ENCODE measurements around the gene CYBRD1. TPM values are rescaled to one million over a fixed set of nuclear protein-coding genes. Genes with fewer than 3 reads are reported as not detected.

The CYBRD1 gene
- total RNA-seq, 4 donors from 2014 or later = 72.6 to 951 (median 674) TPM

- DNase-seq = no peak
- H3K27me3 ChIP-seq = no peaks in the 10 kb centered on the region
Measured at GRCh38 chr2:171579481-171579880, 57.2 kb downstream of the CYBRD1 start.

GRCh38 chr2:171583566-171583965 is 61.3 kb downstream of the CYBRD1 start:
- no peak for TF ChIP-seq CTCF (IDR thresholded peaks at IDR 0.05)
- no peak for TF ChIP-seq POLR2A (IDR thresholded peaks at IDR 0.05)
- Histone ChIP-seq H3K4me3 (no peak overlapping the region), H3K36me3 (no peaks in the 10 kb centered on the region), H3K9me3 (no peaks in the 10 kb centered on the region), H3K27ac (no peak overlapping the region), H3K27me3 (no peaks in the 10 kb centered on the region), H3K4me1 (no peaks in the 10 kb centered on the region)
- DNase-seq = no peak

More at GRCh38 chr2:171579481-171579880, 57.2 kb downstream of the CYBRD1 start:
- H3K36me3 ChIP-seq = no peaks in the 10 kb centered on the region
- TF ChIP-seq POLR2A (IDR thresholded peaks at IDR 0.05) (no peak), CTCF (IDR thresholded peaks at IDR 0.05) (no peak)
- H3K9me3 ChIP-seq = no peaks in the 10 kb centered on the region
- H3K4me3 ChIP-seq = no peak overlapping the region
- H3K27ac ChIP-seq = no peak overlapping the region
- no peaks in the 10 kb centered on the region for H3K4me1 ChIP-seq

GRCh38 chr2:171584001-171584400 is 61.7 kb downstream of the CYBRD1 start:
- TF ChIP-seq CTCF (IDR thresholded peaks at IDR 0.05) (no peak), POLR2A (IDR thresholded peaks at IDR 0.05) (no peak)
- no peak overlapping the region for H3K27ac ChIP-seq
- no peak for DNase-seq

DNA sequence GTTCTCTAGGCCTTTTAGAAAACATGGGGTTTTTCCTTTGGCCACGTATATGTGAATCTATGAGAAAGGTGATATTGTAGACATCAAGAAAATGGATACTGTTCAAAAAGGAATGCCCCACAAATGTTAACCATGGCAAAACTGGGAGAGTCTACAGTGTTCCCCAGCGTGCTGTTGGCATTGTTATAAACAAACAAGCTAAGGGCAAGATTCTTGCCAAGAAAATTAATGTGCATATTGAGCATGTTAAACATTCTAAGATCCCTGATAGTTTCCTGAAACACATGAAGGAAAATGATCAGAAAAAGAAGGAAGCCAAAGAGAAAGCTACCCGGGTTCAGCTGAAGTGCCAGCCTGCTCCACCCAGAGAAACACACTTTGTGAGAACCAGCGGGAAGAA is 64.9 kb downstream of the CYBRD1 start:
- H3K27ac ChIP-seq = no peak overlapping the region
- H3K27me3 ChIP-seq = no peaks in the 10 kb centered on the region
- H3K4me3 ChIP-seq = no peak overlapping the region
- DNase-seq = no peak
- peaks cover 0 to 4% (median 0%) of the 10 kb centered on the region in 4 donors for H3K9me3 ChIP-seq
- TF ChIP-seq CTCF (IDR thresholded peaks at IDR 0.05) (no peak), POLR2A (IDR thresholded peaks at IDR 0.05) (no peak)
- no peaks in the 10 kb centered on the region for H3K4me1 ChIP-seq
- H3K36me3 ChIP-seq = no peaks in the 10 kb centered on the region

More at GRCh38 chr2:171584001-171584400, 61.7 kb downstream of the CYBRD1 start:
- Histone ChIP-seq H3K9me3 (no peaks in the 10 kb centered on the region), H3K4me3 (no peak overlapping the region), H3K36me3 (no peaks in the 10 kb centered on the region), H3K4me1 (no peaks in the 10 kb centered on the region), H3K27me3 (no peaks in the 10 kb centered on the region)

- no peak for DNase-seq
- H3K4me1 ChIP-seq = no peaks in the 10 kb centered on the region
- H3K4me3 ChIP-seq = no peak overlapping the region
- TF ChIP-seq CTCF (IDR thresholded peaks at IDR 0.05) (no peak), POLR2A (IDR thresholded peaks at IDR 0.05) (no peak)
- no peaks in the 10 kb centered on the region for H3K27me3 ChIP-seq
- no peak overlapping the region for H3K27ac ChIP-seq
- H3K36me3 ChIP-seq = no peaks in the 10 kb centered on the region
- H3K9me3 ChIP-seq = peaks cover 0 to 4% (median 0%) of the 10 kb centered on the region in 4 donors
Measured at GRCh38 chr2:171587567-171587966, 65.3 kb downstream of the CYBRD1 start.

DNA sequence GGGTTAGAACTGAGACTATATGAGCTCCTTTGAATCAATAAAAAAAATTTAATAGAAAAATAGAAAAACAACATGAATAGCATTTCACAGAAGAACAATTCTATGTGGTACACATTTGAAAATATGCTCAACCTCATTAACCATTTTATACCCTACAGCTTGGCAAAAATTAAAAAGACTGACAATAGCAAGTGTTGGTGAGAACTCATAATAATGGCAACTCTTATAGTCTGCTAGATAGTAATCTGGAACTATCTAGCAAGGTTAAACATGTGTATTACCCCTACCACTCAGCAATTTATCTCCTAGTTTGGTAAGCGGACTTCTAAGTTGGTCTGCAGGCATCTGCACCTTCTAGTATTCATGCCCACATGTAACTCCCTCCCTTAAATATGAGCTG is 67.8 kb downstream of the CYBRD1 start:
- DNase-seq = no peak
- Histone ChIP-seq H3K27ac (no peak overlapping the region), H3K9me3 (peaks cover 0 to 4% (median 0%) of the 10 kb centered on the region in 4 donors), H3K36me3 (no peaks in the 10 kb centered on the region), H3K4me1 (no peaks in the 10 kb centered on the region), H3K27me3 (no peaks in the 10 kb centered on the region), H3K4me3 (no peak overlapping the region)
- TF ChIP-seq CTCF (IDR thresholded peaks at IDR 0.05) = no peak
- no peak for TF ChIP-seq POLR2A (IDR thresholded peaks at IDR 0.05)
